ENCODE results near the gene EPB41L4A.
"Not testable (repeated sequence)": the region's sequence is repeated elsewhere in the genome, so short reads cannot be mapped to it uniquely, and the experiment has no call there.

Gene EPB41L4A

GRCh38 chr5:112247960-112248359 lies 171.1 kb downstream of the EPB41L4A start:
- DNase-seq = no peak

- DNase-seq = no peak
These were observed 173.4 kb downstream of the EPB41L4A start for GRCh38 chr5:112245656-112246055.

DNA sequence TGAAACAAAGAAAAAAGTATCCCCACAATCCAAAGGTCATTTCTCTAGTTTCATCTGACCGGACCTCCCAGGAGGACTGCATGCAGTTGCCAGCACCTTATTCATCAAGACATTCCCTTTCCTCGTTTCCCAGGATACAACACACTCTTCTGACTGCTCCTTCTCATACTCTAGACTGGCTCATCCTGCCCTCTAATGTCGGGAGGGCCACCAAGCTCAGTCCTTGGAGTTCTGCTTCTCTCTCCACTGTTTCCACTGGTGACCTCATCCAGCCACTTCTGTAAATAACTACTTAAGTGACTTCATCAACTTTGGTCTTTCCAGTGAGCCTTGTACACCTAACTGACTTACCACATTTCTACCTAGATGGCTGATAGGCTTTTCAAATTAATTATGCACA lies 179.1 kb downstream of the EPB41L4A start:
- no peak for DNase-seq

GRCh38 chr5:112238473-112238872 lies 180.6 kb downstream of the EPB41L4A start:
- peak; percentile 8 to 39 for DNase-seq

DNA sequence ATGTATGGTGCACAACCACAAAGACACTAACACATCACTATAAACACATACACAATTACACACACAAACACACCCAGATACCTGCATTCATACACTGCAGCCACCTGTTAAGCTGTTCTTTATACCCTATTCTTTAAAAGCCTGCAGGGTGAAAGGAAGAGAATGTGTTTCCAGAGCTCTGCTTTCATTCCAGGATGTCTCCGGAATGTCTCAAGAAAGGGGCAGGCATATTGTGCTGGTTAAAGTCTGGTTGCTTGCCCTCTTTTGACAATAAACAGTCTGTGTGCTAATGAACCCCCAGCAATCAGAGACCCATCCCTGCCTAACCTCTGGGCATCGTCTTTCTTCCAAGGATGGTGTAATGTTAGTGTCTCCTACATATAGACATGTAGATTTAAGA lies 181.6 kb downstream of the EPB41L4A start:
- no peak for DNase-seq

- DNase-seq = no peak
These were observed 185.1 kb downstream of the EPB41L4A start for GRCh38 chr5:112234000-112234399.

GRCh38 chr5:112232667-112233066 lies 186.4 kb downstream of the EPB41L4A start:
- no peak for DNase-seq

DNA sequence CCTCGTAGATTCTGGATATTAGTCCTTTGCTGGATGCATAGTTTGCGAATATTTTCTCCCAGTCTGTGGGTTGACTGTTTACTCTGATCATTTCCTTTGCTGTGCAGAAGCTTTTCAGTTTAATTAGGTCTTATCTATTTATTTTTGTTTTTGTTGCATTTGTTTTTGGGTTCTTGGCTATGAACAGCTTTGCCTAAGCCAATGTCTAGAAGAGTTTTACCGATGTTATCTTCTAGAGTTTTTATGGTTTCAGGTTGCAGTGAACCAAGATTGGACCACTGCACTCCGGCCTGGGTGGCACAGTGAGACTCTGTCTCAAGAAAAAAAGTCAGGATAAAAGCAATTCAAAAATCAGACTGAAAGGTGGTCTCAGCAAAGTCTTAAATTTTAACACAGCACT lies 188.5 kb downstream of the EPB41L4A start:
- no peak for DNase-seq

GRCh38 chr5:112228667-112229066 lies 190.4 kb downstream of the EPB41L4A start:
- DNase-seq = no peak

DNA sequence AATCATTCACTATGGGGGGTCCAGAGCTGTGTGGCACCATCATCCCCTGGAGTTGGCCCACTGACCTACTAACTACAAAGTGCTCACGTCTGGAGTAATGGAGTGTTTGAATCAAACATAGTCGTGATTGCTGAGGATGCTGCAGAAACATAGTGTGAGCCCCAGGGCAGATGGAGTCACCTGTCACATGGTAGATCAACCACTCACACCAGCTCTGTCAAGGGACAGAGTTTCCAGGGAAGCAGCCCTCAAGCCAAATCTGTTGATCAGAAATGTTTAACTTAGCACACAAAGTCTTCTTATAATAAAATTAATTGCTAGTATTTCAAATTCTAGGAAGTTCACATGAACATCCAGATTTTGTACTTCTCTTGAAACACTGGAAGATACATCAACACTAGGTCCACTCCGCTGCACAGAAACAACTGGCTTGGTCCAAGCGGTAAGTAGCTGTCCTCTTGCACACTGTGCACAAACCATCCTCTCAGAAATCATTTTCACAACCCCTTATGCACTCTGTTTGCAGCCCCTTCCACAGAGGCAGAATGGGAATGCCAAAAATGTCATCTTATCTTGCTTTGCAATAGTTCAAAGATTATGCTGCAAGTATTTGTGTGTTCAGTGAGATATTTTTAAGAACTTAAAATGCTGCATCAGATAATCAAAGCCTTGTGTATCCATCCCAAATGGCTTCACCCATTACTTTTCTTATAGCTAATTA lies 191.0 kb downstream of the EPB41L4A start:
- no peak for DNase-seq

DNA sequence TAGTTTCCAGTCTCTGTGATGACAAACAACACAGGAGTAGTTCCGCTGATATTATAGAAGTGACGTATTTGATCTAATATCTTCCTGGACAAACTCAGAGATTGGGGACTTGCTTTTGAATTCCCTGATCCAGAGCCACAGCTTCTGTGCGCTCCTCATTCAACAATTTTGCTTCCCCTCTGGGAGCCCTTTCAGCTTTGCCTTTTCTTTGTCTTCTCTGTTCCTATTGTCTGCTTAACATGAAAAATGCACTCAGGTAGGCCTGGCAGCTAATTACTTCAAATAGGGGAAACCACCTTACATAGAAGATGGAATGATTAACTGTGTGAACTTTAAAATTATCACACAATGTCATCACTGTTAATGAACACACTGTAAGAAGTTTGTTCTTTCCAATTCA lies 192.9 kb downstream of the EPB41L4A start:
- no peak for DNase-seq

- not testable (repeated sequence) for DNase-seq
These were observed 196.1 kb downstream of the EPB41L4A start for GRCh38 chr5:112222997-112223396.

DNA sequence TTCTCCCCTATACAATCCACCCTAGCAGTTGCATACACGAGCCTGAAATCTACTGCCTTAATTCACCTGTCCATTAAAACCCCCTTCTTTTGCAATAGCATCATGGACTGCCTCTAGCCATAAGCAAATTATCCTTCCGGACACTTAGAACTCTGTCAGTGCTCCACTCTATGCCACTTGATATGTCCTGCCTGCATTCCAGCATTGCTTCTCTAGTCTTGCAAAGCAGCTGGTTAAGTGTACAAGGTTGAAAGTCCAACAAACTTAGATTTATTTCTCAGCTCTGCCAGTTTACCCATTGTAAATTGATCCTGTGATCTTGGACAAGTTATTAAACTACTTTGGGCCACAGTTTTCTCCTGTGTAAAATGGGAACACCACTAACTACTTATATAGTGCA lies 197.9 kb downstream of the EPB41L4A start:
- no peak for DNase-seq

DNA sequence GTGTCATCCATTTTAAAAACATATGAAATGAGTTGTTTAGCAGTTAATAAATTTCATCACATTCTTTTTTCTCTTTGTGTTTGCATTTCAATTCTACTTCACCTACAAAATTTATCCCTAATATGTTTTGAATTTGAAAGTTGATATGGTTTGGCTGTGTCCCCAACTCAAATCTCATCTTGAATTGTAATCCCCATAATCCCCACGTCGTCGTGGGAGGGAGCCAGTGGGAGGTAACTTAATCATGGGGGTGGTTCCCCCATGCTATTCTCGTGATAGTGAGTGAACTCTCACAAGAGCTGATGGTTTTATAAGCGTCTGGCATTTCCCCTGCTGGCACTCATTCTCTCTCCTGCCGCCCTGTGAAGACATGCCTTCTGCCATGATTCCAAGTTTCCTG lies 200.1 kb downstream of the EPB41L4A start:
- peak in 1 of 2 experiments; percentile 21 for DNase-seq

- no peak for DNase-seq
These were observed 201.1 kb downstream of the EPB41L4A start for GRCh38 chr5:112217843-112218579.

DNA sequence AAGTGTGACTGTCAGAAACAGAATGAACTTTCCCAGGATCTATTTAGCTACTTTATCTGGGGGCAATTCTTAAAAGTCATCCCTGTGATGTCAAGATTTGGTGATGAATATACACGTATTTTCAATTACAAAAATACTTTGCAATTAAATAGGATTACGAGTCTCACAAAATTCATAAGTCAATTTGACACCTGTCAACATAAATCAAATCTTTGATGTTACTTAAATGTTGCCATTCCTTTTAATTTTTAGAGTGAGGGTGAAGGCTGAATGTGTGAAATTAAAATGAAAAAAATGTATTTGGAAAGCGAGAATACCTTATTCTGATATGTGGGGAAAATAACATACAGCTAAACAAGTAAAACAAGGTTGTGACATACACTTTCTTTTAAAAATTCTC lies 202.9 kb downstream of the EPB41L4A start:
- DNase-seq = no peak

GRCh38 chr5:112210430-112211005 lies 208.6 kb downstream of the EPB41L4A start:
- DNase-seq = peak; percentile 12 to 54

DNA sequence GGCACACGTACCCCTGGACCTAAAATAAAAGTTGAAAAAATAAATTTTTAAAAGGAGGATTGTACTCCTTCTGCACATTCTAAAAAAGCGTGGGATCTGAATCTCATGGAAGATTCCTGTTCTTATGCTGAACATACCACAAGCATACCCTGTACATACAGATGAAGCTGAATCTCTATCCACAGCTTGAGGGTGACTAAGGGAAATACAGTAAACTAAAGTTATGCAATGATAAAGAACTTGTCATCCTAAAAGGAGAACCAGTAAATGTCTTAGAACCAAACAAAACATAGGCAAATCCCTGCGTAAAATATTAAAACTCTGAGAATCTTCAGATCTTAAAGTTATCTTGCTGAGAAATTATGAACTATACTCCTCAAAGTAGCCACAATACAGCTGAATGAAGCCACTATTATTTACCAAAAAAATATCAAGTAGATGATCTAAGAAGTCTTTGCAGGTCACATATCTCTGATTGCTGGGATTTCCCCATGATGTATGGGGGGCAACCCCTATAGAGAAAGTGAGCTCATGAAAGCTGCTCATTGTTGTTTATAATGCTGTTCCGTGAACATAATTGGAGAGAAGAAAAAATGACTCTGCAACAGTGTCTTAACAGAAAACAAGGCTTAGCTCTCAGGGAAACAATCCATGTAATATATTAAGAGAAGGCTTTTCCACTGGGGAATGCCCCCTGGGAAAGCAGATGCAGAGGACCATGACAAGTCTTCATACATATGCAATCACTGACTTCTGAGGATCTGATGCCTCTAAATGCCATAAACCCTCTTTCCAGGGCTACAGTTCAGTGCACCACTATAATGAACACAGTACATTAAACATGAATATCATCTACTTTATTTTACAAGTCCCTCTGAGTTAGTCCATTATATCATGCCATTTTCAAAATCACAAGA lies 210.1 kb downstream of the EPB41L4A start:
- DNase-seq = no peak

DNA sequence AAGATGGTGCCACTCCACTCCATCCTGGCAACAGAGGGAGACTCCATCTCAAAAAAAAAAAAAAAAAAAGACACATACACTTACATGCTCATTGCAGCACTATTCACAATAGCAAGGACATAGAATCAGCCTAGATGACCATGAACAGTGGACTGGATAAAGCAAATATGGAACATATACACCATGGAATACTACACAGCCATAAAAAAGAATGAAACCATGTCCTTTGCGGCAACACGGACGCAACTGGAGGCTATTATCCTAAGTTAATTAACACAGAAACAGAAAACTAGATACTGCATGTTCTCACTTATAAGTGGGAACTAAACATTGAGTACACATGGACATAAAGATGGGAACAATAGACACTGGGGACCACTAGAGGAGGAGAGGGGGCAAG lies 210.9 kb downstream of the EPB41L4A start:
- DNase-seq = not testable (repeated sequence)

GRCh38 chr5:112205846-112206245 lies 213.2 kb downstream of the EPB41L4A start:
- no peak for DNase-seq

GRCh38 chr5:112203229-112203628 lies 215.8 kb downstream of the EPB41L4A start:
- no peak for DNase-seq

- DNase-seq = no peak
These were observed 216.4 kb downstream of the EPB41L4A start for GRCh38 chr5:112202694-112203093.

DNA sequence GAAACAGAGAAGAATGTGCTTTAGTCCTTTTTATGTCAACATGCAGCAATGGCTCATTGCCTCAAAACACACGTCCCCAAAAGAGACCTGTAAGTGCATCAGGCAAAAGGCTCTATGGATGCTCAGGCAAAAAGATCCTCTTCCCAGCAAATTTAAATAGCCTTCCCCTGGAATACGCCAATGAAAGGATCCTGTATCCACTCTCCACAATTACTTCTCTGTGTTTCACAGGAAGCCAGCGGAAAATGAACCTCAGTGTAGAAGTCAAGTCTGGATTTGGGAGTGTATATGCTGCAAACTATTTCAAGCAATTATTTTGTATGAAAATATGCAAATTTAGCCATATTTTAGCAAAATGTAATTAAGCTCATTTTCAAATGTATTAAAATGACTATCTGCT lies 217.9 kb downstream of the EPB41L4A start:
- DNase-seq = no peak
